Astrocyte (in vitro differentiated cells and primary cell): Measurements from ENCODE around the gene CNDP2. TPM values are rescaled to one million over a fixed set of nuclear protein-coding genes. Genes with fewer than 3 reads are reported as not detected.

Experiments
- DNase-seq: peaks from one replicate; pipeline ENCODE4 v3.0.0-alpha.2; 2010; ENCODE audit warnings: low read depth
- FAIRE-seq: peaks from 2 replicates; lab custom pipeline; 2011; peaks lifted over from hg19 to GRCh38; lab: Jason Lieb, UNC
- H2AFZ ChIP-seq: 2 replicates; pipeline ENCODE4 v1.6.0; 2012; ENCODE audit warnings: low read depth, low read length, inconsistent platforms
- H3K27ac ChIP-seq: 2 replicates; pipeline ENCODE4 v1.5.1; 2011; ENCODE audit warnings: low read depth, low read length, inconsistent platforms
- H3K27me3 ChIP-seq: 2 replicates; pipeline ENCODE4 v1.6.0; 2011; ENCODE audit warnings: low read length, inconsistent platforms; ENCODE audit not compliant: insufficient read depth
- H3K36me3 ChIP-seq: 2 replicates; pipeline ENCODE4 v1.5.1; 2011; ENCODE audit warnings: low read length, inconsistent platforms; ENCODE audit not compliant: insufficient read depth
- H3K4me1 ChIP-seq: 2 replicates; pipeline ENCODE4 v1.5.1; 2011; ENCODE audit warnings: low read length, inconsistent platforms; ENCODE audit not compliant: insufficient read depth
- H3K4me2 ChIP-seq: 2 replicates; pipeline ENCODE4 v1.6.0; 2012; ENCODE audit warnings: low read length, inconsistent platforms
- H3K4me3 ChIP-seq: 2 replicates; pipeline ENCODE4 v1.5.1; 2011; ENCODE audit warnings: low read depth, mild to moderate bottlenecking, low read length, inconsistent platforms; ENCODE audit not compliant: insufficient read depth
- H3K79me2 ChIP-seq: 2 replicates; pipeline ENCODE4 v1.6.0; 2012; ENCODE audit warnings: mild to moderate bottlenecking, low read length, inconsistent platforms; ENCODE audit not compliant: insufficient read depth
- H3K9ac ChIP-seq: 2 replicates; pipeline ENCODE4 v1.6.0; 2012; ENCODE audit warnings: mild to moderate bottlenecking, low read length, inconsistent platforms
- H3K9me3 ChIP-seq: 2 replicates; pipeline ENCODE4 v1.5.1; 2012; ENCODE audit warnings: low read depth, mild to moderate bottlenecking, low read length, inconsistent platforms; ENCODE audit not compliant: insufficient read depth
- H4K20me1 ChIP-seq: 2 replicates; pipeline ENCODE4 v1.6.0; 2012; ENCODE audit warnings: low read length, inconsistent platforms; ENCODE audit not compliant: insufficient read depth
- H3K27ac Mint-ChIP-seq: one replicate; pipeline ENCODE4 v1.8.0; 2021; ENCODE audit warnings: mild to moderate bottlenecking, mixed read lengths; ENCODE audit not compliant: unreplicated experiment
- H3K27me3 Mint-ChIP-seq: one replicate; pipeline ENCODE4 v1.8.0; 2021; ENCODE audit warnings: low read depth, mixed read lengths; ENCODE audit not compliant: unreplicated experiment
- H3K36me3 Mint-ChIP-seq: one replicate; pipeline ENCODE4 v1.8.0; 2021; ENCODE audit warnings: low read depth, mixed read lengths; ENCODE audit not compliant: unreplicated experiment
- H3K4me1 Mint-ChIP-seq: one replicate; pipeline ENCODE4 v1.8.0; 2021; ENCODE audit warnings: low read depth, mixed read lengths; ENCODE audit not compliant: unreplicated experiment
- H3K4me3 Mint-ChIP-seq: one replicate; pipeline ENCODE4 v1.8.0; 2021; ENCODE audit warnings: mild to moderate bottlenecking, moderate library complexity, mixed read lengths; ENCODE audit not compliant: unreplicated experiment
- H3K9me3 Mint-ChIP-seq: one replicate; pipeline ENCODE4 v1.8.0; 2021; ENCODE audit warnings: mild to moderate bottlenecking, mixed read lengths; ENCODE audit not compliant: unreplicated experiment
- CTCF ChIP-seq: IDR thresholded peaks from 2 replicates; pipeline ENCODE4 v1.5.1; 2011; ENCODE audit warnings: low read depth, mild to moderate bottlenecking, inconsistent platforms, low read length, moderate library complexity; ENCODE audit not compliant: insufficient read depth
- EZH2 ChIP-seq: IDR thresholded peaks from 2 replicates; pipeline ENCODE4 v1.6.1; 2012; ENCODE audit warnings: mild to moderate bottlenecking, low read length, inconsistent platforms; ENCODE audit not compliant: insufficient read depth
- total RNA-seq: library from RNA; stranded (reverse); gene quantifications from 2 replicates; pipeline ENCODE4 v1.2.1, GENCODE V29; 2021

The CNDP2 gene
- total RNA-seq, 1 donor from 2014 or later, result 149 TPM

GRCh38 chr18:74519320-74520095, 23.3 kb downstream of the CNDP2 start:
- no peaks in the 10 kb centered on the region for H3K27me3 Mint-ChIP-seq
- FAIRE-seq (no peak), DNase-seq (no peak)
- Histone ChIP-seq H4K20me1 (peaks cover 7% of the 10 kb centered on the region), H3K27ac (no peak overlapping the region), H3K36me3 (peaks cover 3% of the 10 kb centered on the region), H3K4me2 (no peak overlapping the region), H3K4me1 (no peaks in the 10 kb centered on the region), H3K9ac (no peak overlapping the region), H3K9me3 (no peaks in the 10 kb centered on the region), H3K4me3 (no peak overlapping the region), H3K27me3 (no peaks in the 10 kb centered on the region), H2AFZ (no peak overlapping the region), H3K79me2 (no peaks in the 10 kb centered on the region)
- peaks cover 45% of the 10 kb centered on the region for H3K36me3 Mint-ChIP-seq
- no peaks in the 10 kb centered on the region for H3K4me1 Mint-ChIP-seq
- no peak for TF ChIP-seq CTCF
- no peak for TF ChIP-seq EZH2
- no peak overlapping the region for H3K27ac Mint-ChIP-seq
- no peak overlapping the region for H3K4me3 Mint-ChIP-seq
- H3K9me3 Mint-ChIP-seq, result peaks cover 2% of the 10 kb centered on the region

DNA sequence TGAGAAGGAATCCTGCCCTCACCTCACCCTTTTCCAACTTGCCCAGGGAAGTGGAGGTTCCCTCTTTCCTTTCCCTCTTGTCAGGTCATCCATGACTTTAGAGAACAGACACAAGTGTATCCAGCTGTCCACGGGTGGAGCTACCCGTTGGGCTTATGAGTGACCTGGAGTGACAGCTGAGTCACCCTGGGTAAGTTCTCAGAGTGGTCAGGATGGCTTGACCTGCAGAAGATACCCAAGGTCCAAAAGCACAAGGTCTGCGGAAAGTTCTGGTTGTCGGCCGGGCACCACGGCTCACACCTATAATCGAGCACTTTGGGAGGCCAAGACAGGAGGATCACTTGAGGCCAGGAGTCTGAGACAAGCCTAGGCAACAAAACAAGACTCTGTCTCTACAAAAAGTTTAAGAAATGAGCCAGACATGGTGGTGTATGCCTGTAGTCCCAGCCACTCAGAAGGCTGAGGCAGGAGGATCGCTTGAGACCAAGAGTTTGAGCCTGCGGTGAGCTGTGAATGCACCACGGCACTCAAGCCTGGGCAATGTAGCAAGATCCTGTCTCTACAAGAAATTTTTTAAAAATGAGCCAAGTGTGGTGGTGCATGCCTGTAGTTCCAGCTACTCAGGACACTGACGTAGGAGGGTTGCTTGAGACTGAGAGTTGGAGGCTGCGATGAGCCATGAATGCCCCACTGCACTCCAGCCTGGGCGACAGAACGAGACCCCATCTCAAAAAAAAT, 24.1 kb downstream of the CNDP2 start:
- no peak overlapping the region for H3K4me2 ChIP-seq
- H4K20me1 ChIP-seq, result no peaks in the 10 kb centered on the region
- no peak for TF ChIP-seq CTCF
- TF ChIP-seq EZH2, result no peak
- no peaks in the 10 kb centered on the region for H3K4me1 Mint-ChIP-seq
- no peak overlapping the region for H3K27ac ChIP-seq
- H3K4me1 ChIP-seq, result no peaks in the 10 kb centered on the region
- H2AFZ ChIP-seq, result no peak overlapping the region
- FAIRE-seq (no peak), DNase-seq (no peak)
- H3K4me3 Mint-ChIP-seq, result no peak overlapping the region
- no peaks in the 10 kb centered on the region for H3K27me3 Mint-ChIP-seq
- peaks cover 3% of the 10 kb centered on the region for H3K36me3 ChIP-seq
- no peaks in the 10 kb centered on the region for H3K79me2 ChIP-seq
- peaks cover 2% of the 10 kb centered on the region for H3K9me3 Mint-ChIP-seq
- peaks cover 44% of the 10 kb centered on the region for H3K36me3 Mint-ChIP-seq
- H3K27ac Mint-ChIP-seq, result no peak overlapping the region
- H3K4me3 ChIP-seq, result no peak overlapping the region
- H3K27me3 ChIP-seq, result no peaks in the 10 kb centered on the region
- H3K9me3 ChIP-seq, result no peaks in the 10 kb centered on the region
- H3K9ac ChIP-seq, result no peak overlapping the region
